ENCODE results near the gene C2orf42.
"Not testable (repeated sequence)": the region's sequence is repeated elsewhere in the genome, so short reads cannot be mapped to it uniquely, and the experiment has no call there.

C2orf42 gene
- total RNA-seq = 23.0 to 27.3 reads per million in 2 donors

DNA sequence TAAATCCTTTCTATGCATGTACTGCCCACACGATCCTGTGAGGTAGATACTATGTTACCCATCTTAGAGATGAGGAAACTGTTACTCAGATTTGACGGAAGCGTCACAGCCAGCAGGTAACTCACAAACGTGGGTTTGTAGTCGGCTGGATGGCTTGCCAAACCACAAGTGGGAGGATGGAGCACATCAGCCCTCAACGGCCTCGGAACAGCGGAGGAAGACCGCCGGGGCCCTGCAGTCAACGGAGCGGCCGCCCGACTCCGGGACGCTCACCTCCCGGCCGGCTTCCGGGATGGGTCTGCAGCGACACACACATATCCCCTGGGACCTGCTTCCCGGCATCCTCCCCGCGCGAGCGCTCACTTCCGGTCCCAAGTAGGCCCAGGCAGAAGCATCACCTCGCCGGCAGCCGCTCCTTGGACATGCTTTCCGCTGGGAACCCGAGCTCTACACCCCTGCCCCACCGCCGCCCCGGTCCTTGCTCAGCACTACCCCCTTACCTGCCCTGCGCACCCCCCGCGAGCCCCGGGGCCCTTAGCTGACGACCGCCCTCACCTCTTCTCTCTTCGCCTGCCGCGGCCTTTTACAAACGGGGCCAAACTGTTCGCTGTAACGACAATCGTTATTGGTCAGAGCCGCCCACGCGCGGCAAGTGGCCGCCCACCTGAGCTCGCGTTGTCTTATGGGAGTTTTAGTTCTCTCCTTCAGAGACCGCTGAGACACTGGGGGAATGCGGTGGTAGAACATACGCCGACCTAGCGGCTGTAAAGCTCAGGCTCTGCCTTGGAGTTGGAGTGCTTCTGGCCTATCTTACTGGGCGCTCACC, at the start of gene C2orf42:
Gene C2orf42 (minus strand): TSS at position 602 of the 826 bp plus-strand sequence. CDS start 9,034 bp downstream, outside the sequence.
- peak; percentile 84 for DNase-seq

DNA sequence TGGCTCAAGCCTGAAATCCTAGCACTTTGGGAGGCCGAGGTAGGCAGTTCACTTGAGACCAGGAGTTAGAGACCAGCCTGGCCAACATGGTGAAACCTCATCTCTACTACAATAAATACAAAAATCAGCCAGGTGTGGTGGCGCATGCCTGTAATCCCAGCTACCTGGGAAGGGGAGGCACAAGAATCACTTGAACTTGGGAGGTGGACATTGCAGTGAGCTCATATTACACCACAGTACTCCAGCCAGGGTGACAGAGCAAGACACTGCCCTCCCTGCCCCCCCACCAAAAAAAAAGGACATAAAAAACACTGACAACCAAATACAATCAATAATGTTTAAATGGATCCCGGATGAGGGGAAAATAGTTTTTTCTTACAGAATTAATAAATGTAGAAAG, 49.8 kb upstream of the C2orf42 start:
- DNase-seq = no peak

DNA sequence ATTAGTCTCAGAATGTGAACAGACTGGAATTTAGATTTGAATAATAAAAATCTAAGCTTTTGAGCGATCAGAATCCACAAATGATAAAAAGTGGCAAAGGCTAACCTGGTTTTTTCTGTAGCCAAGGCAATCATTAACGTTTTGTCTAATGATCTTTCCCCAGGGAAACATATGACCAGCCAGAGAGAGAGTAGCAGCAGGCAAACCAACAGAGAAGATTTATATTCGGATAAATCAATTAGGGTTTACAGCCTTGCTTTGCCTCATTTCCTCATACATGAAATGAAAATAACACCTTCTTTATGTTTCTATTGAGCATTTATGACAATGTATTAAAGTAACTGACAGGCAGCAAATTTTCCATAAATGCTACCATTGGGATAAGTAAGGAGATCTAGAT, 43.1 kb upstream of the C2orf42 start:
- no peak for DNase-seq

DNA sequence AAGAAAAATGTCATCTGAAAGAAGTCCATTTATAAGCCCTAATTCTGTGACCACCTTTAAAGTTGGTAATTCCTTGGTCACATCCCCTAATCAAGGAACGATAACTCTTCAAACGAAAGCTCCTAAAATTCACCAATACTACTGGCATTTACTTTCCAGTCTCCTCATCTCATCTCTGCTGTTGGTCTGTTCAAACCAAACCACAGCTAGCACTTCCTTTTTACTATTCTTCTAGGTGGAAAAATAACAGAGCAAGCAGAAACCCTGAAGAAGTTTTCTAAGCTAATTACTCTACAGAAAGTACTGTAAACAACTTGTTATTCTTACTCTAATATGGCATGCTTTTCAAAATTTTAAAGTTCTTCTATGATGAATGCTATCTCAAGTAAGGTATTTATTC, 36.0 kb upstream of the C2orf42 start:
- no peak for DNase-seq

DNA sequence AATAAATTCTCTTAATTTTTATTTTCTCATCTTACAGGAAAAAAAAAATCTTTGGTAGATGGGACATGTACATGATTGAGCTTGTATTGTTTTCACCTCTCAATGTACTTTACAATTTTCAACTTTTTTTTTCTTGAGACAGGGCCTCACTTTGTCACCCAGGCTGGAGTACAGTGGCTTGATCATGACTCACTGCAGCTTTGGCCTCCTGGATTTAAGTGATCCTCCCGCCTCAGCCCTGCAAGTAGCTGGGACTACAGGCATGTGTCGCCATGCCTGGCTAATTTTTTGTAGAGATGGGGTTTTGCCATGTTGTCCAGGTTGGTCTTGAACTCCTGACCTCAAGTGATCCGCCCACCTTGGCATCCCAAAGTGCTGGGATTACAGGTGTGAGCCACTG, 32.5 kb upstream of the C2orf42 start:
- not testable (repeated sequence) for DNase-seq

DNA sequence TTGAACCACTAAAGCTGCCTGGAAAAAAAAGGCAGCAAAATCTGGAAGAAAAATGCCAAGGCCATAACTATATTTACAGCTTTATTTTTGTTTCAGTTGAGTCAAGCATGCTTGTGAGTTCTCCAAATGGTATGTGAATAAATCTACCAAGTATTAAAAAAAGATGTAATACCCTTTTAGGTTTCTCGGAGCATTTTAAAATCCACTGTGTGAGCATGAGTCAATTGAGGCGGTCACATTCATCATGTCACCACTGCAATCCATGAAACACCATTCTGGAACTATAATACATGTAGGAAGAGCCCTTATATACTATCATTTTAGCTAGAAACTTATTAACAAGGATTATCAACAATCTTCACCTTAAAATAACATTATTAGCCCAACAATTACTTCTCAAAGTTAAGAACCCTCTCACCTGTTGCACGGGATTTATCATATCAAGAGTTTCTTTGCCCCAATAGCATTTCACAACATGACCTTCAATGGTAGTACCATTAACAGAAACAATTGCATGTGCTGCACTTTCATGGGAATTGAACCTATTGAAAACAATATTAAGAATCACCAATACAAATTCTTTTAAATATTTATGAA, 24.2 kb upstream of the C2orf42 start:
- no peak for DNase-seq

DNA sequence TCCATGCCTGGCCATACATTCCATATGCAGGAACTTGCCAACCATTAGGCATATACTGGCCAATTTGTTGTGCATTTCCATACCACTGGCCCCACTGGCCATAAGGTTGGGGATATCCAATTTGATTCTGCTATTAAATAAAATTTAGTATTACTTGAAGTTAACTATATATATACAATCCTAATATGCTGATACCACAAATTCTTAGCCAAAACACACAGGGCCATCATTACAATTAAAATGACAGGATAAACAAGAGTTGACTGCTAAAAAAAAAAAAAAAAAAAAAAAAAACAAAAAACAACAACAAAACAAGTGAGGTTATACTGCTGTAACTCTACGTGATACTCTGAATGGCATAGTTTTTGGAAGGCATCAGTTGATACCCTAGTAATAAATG, 23.5 kb upstream of the C2orf42 start:
- DNase-seq = no peak

DNA sequence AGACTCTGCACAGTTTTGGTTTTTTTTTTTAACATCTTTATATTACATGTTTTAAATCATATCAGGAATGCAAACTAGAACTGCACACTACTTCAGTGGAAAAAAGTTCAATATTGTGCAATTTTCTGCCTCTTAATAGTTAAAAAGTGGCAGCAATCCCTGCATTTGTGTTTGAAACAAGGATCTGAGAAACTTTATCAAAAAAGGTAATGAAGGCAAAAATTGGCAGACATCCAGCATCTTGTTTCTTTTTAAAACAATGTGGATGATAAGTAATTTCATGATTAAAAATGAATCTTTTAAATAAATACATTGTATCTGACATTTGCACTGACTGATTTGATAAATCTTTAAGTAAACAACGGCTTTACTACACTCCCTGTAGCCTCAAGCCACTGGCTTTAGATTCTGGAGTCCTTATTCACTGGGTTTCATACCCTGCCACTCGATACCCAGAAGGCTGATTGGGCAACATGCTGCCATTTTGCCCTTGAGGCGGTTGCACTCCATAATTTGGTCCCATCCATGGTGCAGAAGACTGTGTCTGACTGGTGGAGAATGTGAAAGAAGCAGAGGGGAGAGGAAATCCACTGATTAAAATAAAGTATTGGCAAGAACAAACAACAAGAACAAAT, 21.6 kb upstream of the C2orf42 start:
- no peak for DNase-seq

DNA sequence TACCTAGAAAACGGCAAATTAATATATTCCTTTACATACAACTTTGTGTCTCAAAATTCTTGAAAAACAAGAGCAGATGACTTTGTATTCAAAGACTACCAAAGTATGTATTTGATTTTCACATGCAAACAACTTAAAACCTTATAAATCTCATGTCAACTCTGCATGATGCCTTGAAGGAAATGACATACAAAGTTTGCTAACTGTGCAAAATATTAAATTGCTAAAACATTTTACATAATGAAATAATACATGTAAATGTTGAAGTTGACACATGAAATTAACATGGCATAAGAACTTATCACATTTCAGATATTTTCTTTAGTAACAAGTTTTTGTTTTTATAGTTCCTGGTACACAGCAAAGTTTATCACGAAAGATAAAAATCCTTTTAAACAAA, 20.8 kb upstream of the C2orf42 start:
- DNase-seq = no peak

DNA sequence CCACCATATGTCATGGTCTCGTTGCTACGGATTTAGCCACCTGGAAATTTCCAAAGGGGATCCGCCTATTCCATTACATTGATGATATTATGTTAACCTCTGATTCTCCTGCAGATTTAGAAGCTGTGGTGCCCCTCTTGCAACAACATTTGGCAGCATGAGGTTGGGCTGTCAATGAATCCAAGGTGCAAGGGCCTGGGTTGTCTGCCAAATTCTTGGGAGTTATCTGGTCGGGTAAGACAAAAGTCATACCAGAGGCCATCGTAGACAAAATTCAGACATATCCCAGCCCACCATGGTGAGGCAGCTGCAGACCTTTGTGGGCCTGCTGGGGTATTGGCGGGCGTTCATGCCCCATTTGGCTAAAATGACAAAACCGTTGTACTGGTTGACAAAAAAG, 13.6 kb upstream of the C2orf42 start:
- DNase-seq = no peak

DNA sequence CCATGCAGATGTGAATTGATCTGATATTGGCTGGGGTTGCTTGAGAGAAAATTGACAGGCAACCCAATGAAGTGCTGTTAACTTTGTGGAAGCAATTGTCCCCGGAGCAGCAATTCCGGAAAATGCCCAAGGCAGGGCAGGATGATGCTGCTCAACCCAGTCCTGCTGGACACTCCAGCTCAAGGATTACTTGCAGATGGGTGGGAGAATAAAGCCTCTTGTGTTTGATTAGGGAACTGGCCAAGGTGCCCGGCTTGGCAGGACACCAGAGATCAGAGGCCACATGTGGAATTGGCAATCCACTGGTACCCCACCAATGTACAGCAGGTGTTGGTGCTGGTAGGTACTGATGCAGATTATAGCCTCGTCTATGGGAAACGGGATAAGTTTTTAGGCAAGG, 12.3 kb upstream of the C2orf42 start:
- no peak for DNase-seq

DNA sequence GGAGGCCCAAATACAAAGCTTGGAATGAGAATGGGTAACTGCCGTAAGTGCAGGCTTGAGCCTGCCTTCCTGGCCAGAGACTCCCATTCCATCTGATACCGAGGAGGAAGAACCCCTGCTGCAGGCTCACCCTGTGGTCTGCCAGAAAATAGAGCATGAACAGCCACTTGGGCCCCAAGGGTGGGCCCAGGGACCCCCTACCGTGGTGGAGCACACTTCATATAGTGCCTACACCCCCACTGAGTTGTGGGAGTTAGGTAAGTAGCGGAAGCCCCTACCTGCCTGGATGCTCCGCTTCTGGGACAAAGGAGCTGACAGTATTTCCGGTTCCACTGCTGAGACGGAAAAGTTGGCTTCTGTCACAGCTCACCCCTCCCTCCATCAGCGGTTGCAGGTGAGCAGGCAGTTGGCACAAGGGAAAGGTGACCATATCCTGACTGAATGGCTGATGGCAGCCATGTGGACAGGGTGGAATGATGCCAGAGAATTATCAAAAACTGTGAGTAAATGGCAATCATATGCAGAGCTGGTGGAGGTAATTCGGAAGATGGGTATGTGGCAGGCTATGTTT, 11.5 kb upstream of the C2orf42 start:
- no peak for DNase-seq

DNA sequence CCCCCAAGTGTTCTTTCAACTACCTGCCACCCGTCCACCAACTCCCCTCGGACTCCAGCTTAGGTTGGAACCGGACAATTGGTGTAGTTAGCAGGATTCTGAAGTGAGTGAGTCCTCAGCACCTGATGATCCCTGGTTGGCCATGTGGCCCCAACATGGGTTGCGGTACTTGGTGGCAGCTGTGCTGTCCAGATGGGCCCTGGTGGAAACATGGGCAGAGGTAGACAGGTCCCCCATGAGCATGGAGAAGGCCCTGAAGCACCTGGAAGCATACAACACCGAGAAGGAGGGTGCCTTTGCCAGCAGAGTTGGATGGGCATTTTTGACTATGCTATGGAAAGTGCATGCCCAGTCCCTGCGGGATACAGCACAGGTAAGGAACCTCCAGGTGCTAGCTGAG, 11.0 kb upstream of the C2orf42 start:
- DNase-seq = no peak

DNA sequence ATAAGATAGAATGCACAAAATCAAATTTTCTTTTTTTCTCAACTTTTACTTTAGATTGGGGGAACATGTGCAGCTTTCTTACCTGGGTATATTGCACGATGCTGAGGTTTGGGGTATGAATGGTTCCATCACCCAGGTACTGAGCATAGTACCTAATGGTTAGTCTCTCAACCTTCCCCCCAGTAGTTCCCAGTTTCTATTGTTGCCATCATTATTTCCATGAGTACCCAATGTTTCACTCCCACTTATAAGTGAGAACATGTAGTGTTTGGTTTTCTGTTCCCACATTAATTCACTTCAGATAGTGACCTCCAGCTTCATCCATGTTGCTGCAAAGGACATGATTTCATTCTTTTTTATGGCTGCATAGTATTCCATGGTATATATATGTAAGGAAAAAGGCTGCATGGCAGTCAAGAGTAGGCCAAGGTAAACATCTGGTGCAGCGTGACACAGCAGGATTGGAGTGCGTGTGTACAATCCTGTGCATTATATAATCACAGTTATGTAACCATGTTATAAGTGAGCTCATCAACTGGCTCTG, 10.5 kb upstream of the C2orf42 start:
- DNase-seq = no peak

DNA sequence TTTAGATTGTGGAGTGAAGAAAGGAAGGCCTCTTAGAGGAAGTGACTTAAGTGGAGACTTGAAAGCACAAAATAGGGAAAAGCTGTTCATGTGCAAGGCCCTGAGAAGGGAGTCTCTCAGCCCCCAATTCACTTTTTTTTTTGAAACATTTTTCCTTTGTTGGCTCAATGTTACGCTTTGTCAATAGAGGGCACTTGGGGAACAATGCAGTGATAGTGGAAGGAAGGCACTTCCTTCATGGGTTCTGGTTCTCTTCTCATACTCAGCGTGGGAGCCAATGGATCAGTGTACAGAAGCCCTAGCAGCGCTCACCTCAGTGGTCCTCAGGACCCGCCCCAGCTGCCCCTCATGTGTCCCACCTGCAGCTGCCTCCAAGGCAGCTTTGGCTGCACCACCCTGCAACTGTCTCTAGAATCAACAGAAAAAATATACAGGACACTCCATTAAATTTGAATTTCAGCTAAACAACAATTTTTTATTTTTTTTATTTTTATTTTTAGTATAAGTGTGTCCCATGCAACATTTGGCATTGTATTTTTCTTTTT, 8.6 kb upstream of the C2orf42 start:
- DNase-seq = no peak

DNA sequence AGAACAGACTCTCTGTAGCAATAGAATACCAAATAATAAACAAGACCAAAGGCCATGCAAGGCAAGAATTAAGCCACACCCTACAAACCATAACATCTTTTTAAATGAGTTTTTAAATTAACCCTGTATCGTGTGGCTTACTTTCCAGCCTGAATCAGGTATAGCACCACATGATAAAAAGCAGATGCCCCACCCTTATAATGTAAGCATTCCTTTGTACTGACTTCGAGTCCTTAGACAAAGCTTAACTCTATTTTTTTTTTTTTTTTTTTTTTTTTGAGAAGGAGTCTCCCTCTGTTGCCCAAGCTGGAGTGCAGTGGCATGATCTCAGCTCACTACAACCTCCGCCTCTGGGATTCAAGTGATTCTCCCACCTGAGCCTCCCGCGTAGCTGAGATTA, 1.7 kb upstream of the C2orf42 start:
- DNase-seq = no peak

DNA sequence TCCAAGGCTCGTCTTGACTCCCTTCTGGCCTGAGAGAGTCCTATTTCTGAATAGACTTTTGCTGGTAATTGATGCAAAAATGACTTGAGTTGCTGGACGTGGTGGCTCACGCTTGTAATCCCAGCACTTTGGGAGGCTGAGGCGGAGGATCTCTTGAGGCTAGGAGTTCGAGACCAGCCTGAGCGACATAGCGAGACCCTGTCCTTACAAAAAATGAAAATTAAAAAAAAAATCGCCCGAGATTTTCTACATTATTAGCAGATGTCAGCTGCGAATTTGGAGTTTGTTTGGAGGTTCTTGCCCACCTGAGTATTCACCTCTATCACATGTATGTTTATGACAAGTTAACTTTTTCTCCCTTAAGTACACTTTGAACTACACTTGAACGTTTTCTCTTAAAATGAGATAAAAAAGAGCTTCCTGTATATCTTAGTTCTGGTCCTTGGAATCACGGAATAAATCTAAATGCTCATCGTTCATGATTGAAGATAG, 471 bp upstream of the C2orf42 start:
- DNase-seq = no peak

DNA sequence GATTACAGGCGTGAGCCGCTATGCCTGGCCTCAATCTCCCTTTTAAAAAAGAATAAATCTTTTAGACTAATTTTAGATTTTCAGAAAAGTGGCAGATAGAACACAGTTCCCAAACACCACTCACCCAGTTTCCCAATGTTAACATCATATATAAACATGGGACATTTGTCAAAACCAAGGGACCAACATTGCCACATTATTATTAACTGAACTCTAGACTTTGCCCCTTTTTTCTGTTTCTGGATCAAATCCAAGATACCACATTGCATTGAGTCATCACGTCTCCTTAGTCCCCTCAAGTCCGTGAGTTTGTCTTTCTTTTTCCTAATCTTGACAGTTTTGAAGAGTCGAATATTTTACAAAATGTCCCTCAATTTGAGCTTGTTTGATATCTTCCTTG, 2.4 kb downstream of the C2orf42 start:
- no peak for DNase-seq

DNA sequence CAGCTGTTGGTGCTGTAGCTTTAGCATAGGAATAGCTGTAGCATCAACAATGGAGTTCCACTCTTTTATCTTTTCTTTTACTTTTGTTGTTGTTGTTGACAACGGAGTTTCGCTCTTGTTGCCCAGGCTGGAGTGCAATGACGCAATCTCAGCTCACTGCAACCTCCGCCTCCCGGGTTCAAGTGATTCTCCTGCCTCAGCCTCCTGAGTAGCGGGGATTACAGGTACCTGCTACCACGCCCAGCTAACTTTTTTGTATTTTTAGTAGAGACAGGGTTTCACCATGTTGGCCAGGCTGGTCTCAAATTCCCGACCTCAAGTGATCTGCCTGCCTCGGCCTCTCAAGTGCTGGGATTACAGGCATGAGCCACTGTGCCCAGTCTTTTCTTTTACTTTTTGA, 3.6 kb downstream of the C2orf42 start:
- not testable (repeated sequence) for DNase-seq

DNA sequence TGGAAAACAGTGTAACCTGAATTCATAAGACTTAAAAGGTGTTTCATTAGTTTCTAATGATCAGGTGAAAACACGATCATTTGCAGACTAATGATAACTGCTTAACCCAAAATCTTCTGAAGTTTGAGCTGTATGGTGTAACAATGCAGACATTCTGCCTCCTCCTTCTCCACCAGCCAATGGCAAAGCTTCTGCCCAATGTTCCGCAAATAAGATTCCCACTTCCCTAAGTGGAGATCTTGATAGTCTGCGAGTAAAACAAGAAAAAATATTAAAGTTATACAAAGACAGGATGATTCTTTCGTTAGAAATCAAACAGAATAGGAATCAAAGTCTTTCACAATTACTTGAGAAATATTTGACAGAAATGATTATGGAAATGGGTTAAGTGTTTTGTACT, 8.1 kb downstream of the C2orf42 start:
- no peak for DNase-seq

DNA sequence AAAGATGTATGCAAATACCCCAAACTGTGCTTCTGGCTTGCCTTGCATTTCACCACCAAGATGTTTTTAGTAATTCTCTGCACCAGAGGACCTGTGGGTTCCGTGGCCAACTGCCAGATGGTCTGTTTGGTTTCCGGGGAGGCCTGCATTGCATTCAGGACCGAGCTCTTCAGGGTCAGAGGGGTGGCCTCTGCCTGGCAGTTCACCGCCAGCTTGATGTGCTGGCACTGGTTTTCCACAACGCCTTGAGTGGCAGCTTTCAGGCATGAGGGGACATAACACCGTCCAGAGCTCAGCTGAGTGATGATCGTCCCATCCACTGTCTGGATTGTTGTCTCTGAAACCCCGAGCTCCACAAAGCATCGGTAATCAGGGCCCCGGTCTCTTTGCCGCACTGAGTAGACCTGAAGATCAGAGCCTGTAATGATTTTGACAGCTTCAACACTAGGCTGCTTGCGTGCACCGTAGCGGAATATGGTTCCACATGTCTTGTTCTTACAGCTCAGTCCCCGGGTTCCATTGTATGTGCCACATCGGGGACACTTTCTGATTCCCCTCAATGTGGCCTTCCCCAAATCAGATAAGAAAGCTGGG, 9.4 kb downstream of the C2orf42 start:
- no peak for DNase-seq

DNA sequence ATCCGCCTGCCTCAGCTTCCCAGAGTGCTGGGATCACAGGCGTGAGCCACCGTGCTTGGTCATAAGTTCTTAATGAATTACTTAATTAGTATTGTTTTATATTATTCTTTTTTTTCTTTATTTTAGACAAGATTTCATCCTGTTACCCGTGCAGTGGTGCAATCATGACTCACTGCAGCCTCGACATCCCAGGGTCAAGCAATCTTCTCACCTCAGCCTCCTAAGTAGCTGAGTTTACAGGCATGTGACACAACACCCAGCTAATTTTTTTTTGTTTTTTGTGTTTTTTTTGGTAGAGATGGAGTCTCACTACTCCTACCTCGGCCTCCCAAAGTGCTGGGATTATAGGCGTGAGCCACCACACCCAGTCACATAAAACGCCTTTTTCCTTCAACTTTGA, 17.3 kb downstream of the C2orf42 start:
- DNase-seq = no peak

All from activated gamma-delta T cell (primary cell).